Right cardiac atrium (tissue), 5 donors: ENCODE data around the gene CPSF2. TPM values are rescaled to one million over a fixed set of nuclear protein-coding genes. Genes with fewer than 3 reads are reported as not detected.

Experiments used
- ATAC-seq, 2 donors: fragments of 200-7000 bp; cut with Tn5 transposase; one replicate each; pipeline versions ENCODE4 v1.8.0 to v1.9.1; 2020; ENCODE audit warnings: moderate library complexity in 2 of 2, mild to moderate bottlenecking in 1 of 2
- DNase-seq, 3 donors: peaks; one replicate each; pipeline ENCODE4 v3.0.0-alpha.2; 2020
- H3K27ac ChIP-seq: one replicate; pipeline ENCODE4 v1.5.1; 2013; ENCODE audit warnings: mild to moderate bottlenecking, low read length, control low read depth, moderate library complexity
- H3K27me3 ChIP-seq: one replicate; pipeline ENCODE4 v1.6.1; 2013; ENCODE audit not compliant: control insufficient read depth, insufficient read depth
- H3K4me1 ChIP-seq: one replicate; pipeline ENCODE4 v1.6.1; 2013; ENCODE audit warnings: low read length; ENCODE audit not compliant: control insufficient read depth, insufficient read depth
- H3K4me3 ChIP-seq: one replicate; pipeline ENCODE4 v1.5.1; 2013; ENCODE audit warnings: low read length, control low read depth
- H3K9me3 ChIP-seq: one replicate; pipeline ENCODE4 v1.6.1; 2013; ENCODE audit warnings: low read length; ENCODE audit not compliant: control insufficient read depth
- WGBS: extraction: QIAGEN DNeasy Blood & Tissue Kit; methylation state at CpG from one replicate; pipeline ENCODE4 v1.1.7; 2013; 5-methylcytosine and 5-hydroxymethylcytosine counted together
- intact Hi-C, 4 donors: fragments of 100-400 bp; cut with DNase I; formaldehyde crosslinking; loops; one replicate each; pipeline versions ENCODE4 v1.11.0 to v1.14.0; 2022 to 2023
- long read RNA-seq, 4 donors: library from polyadenylated mRNA; unstranded; transcript quantifications; one replicate each; pipeline ENCODE4 v2.0.0, GENCODE V29; 2020 to 2021
- polyA plus RNA-seq: library from polyadenylated mRNA; stranded (reverse); fragments of 200-250 nt; gene quantifications from one replicate; pipeline ENCODE4 v1.2.3, GENCODE V29; 2013
- total RNA-seq, 4 donors: library from RNA; stranded (reverse); fragmentation: NEBNext Ultra II Directional; extraction: Animal tissue kit (Norgen Biotek cat#: 25700); gene quantifications; one replicate each; pipeline ENCODE4 v1.2.1, GENCODE V29; 2021
- donor health status: healthy with polysubstance abuse.
- donor health status: DM: no; HTN: yes; CAD: no.
- donor health status: DM: no; HTN: no; CAD: no.
- donor health status: DM: no; HTN: yes; CAD: no; lungs with severe emphysema.
- donor health status: DM: yes; HTN: yes; CAD: no.

The CPSF2 gene
- 10 to 100 TPM; 36.3 to 51.1 (median 40.0) TPM for total RNA-seq
- 9.3 TPM for polyA plus RNA-seq
- long read RNA-seq, donor 1, full-length matches to known transcripts: 7 of 18 reads
- long read RNA-seq, donor 1, partial matches to known transcripts: 11 of 18 reads
- long read RNA-seq, donor 1, other reads (novel, unspliced or antisense): 0 of 18 reads
- long read RNA-seq, donor 2, full-length matches to known transcripts: 5 of 10 reads
- long read RNA-seq, donor 2, partial matches to known transcripts: 4 of 10 reads
- long read RNA-seq, donor 2, other reads (novel, unspliced or antisense): 1 of 10 reads
- long read RNA-seq, donor 3, full-length matches to known transcripts: 10 of 38 reads
- long read RNA-seq, donor 3, partial matches to known transcripts: 24 of 38 reads
- long read RNA-seq, donor 3, other reads (novel, unspliced or antisense): 4 of 38 reads
- long read RNA-seq, donor 4, full-length matches to known transcripts: 2 of 5 reads
- long read RNA-seq, donor 4, partial matches to known transcripts: 3 of 5 reads
- long read RNA-seq, donor 4, other reads (novel, unspliced or antisense): 0 of 5 reads

GRCh38 chr14:92121670-92122350 is at the start of gene CPSF2, which contains the start of gene NDUFB1:
TSS of gene CPSF2 (plus strand) at chr14:92121969. CDS start at chr14:92130985, 9,016 bp downstream.
TSS of gene NDUFB1 (minus strand) at chr14:92121706. CDS start at chr14:92117637, 4,069 bp downstream.
- ATAC-seq (peak; percentile 94 to 95), DNase-seq (peak; percentile 88 to 93 (median 93))
- Histone ChIP-seq H3K9me3 (no peaks in the 10 kb centered on the region), H3K4me1 (no peaks in the 10 kb centered on the region), H3K27ac (peak within 1 kb of the TSS; percentile 96), H3K4me3 (peak within 1 kb of the TSS; percentile 50), H3K27me3 (no peaks in the 10 kb centered on the region)
- intact Hi-C loops: no loop called here
- WGBS: under 1% methylated on average over 55 of the region's 55 CpGs

- no peak overlapping the region for H3K4me3 ChIP-seq
- intact Hi-C loops: no loop called here
- ATAC-seq: no peak
Observed at GRCh38 chr14:92074555-92074954, 47.2 kb upstream of the CPSF2 start.

GRCh38 chr14:92088494-92088893 is 33.3 kb upstream of the CPSF2 start:
- 93% methylated on average over 5 of the region's 5 CpGs for WGBS
- H3K27ac ChIP-seq: no peak overlapping the region
- ATAC-seq (no peak), DNase-seq (no peak)
- H3K4me1 ChIP-seq: no peaks in the 10 kb centered on the region
- no peak overlapping the region for H3K4me3 ChIP-seq
- intact Hi-C loops: no loop called here
- H3K9me3 ChIP-seq: no peaks in the 10 kb centered on the region
- no peaks in the 10 kb centered on the region for H3K27me3 ChIP-seq

More at GRCh38 chr14:92074555-92074954, 47.2 kb upstream of the CPSF2 start:
- no peaks in the 10 kb centered on the region for H3K27me3 ChIP-seq
- no peaks in the 10 kb centered on the region for H3K9me3 ChIP-seq
- H3K4me1 ChIP-seq: no peaks in the 10 kb centered on the region
- no peak overlapping the region for H3K27ac ChIP-seq
- DNase-seq: no peak

GRCh38 chr14:92093320-92093719 is 28.4 kb upstream of the CPSF2 start:
- intact Hi-C loops: no loop called here
- Histone ChIP-seq H3K4me3 (no peak overlapping the region), H3K9me3 (no peaks in the 10 kb centered on the region), H3K27ac (no peak overlapping the region), H3K27me3 (no peaks in the 10 kb centered on the region), H3K4me1 (no peaks in the 10 kb centered on the region)
- no peak for ATAC-seq
- WGBS: 34% methylated on average over 1 of the region's 1 CpG
- DNase-seq: no peak

GRCh38 chr14:92099802-92100201 is 22.0 kb upstream of the CPSF2 start:
- Histone ChIP-seq H3K27ac (no peak overlapping the region), H3K4me3 (no peak overlapping the region), H3K27me3 (no peaks in the 10 kb centered on the region), H3K4me1 (peaks cover 6% of the 10 kb centered on the region), H3K9me3 (no peaks in the 10 kb centered on the region)
- ATAC-seq: no peak
- no peak for DNase-seq
- intact Hi-C loops: no loop called here

GRCh38 chr14:92103363-92103989 is 18.3 kb upstream of the CPSF2 start:
- DNase-seq: no peak
- Histone ChIP-seq H3K27me3 (no peaks in the 10 kb centered on the region), H3K9me3 (no peaks in the 10 kb centered on the region), H3K4me1 (peaks cover 8% of the 10 kb centered on the region), H3K27ac (no peak overlapping the region), H3K4me3 (no peak overlapping the region)
- intact Hi-C loops: no loop called here
- ATAC-seq: no peak
- 84% methylated on average over 7 of the region's 7 CpGs for WGBS

- H3K9me3 ChIP-seq: no peaks in the 10 kb centered on the region
- ATAC-seq (peak in 1 of 2 donors; percentile 3), DNase-seq (no peak)
- H3K4me3 ChIP-seq: peak overlapping the region; percentile 80
- peak overlapping the region; percentile 51 for H3K27ac ChIP-seq
- intact Hi-C loops: no loop called here
- peaks cover 8% of the 10 kb centered on the region for H3K4me1 ChIP-seq
- H3K27me3 ChIP-seq: no peaks in the 10 kb centered on the region
- 49% methylated on average over 16 of the region's 16 CpGs for WGBS
Observed at GRCh38 chr14:92105073-92105892, 16.5 kb upstream of the CPSF2 start.

GRCh38 chr14:92105893-92106142 is 16.0 kb upstream of the CPSF2 start:
- no peaks in the 10 kb centered on the region for H3K27me3 ChIP-seq
- ATAC-seq (peak; percentile 59 to 77), DNase-seq (peak; percentile 78 to 87 (median 84))
- H3K9me3 ChIP-seq: no peaks in the 10 kb centered on the region
- H3K27ac ChIP-seq: peak overlapping the region; percentile 51
- peak overlapping the region; percentile 80 for H3K4me3 ChIP-seq
- H3K4me1 ChIP-seq: peaks cover 8% of the 10 kb centered on the region
- intact Hi-C loops: no loop called here
- under 1% methylated on average over 10 of the region's 10 CpGs for WGBS

GRCh38 chr14:92106143-92106926 is 15.4 kb upstream of the CPSF2 start, which contains the start of gene ATXN3:
TSS of gene ATXN3 (minus strand) at chr14:92106582. CDS start at chr14:92106552, 30 bp downstream.
- intact Hi-C loops: no loop called here
- ATAC-seq (peak; percentile 97), DNase-seq (peak; percentile 98 to 99 (median 99))
- peak within 1 kb of the TSS; percentile 80 for H3K4me3 ChIP-seq
- peaks cover 8% of the 10 kb centered on the region for H3K4me1 ChIP-seq
- peak within 1 kb of the TSS; percentile 51 for H3K27ac ChIP-seq
- WGBS: under 1% methylated on average over 66 of the region's 66 CpGs
- H3K9me3 ChIP-seq: no peaks in the 10 kb centered on the region
- H3K27me3 ChIP-seq: no peaks in the 10 kb centered on the region
